HEK293 (cell line): Measurements from ENCODE around the gene SPATA16.

Source experiments
- CTCF ChIA-PET: fragments of 350-600 bp; formaldehyde crosslinking; extraction: SDS; loops from one replicate; lab custom pipeline; 2021; ENCODE audit warnings: antibody characterized with exemption; lab: Yijun Ruan, JAX
- POLR2A ChIA-PET: fragments of 300-600 bp; formaldehyde crosslinking; extraction: SDS; loops from one replicate; lab custom pipeline; 2020; ENCODE audit warnings: antibody characterized with exemption, inconsistent platforms; lab: Yijun Ruan, JAX
- H3K27ac ChIP-seq: fragments of 200-500 bp; sonication (Bioruptor generic); 2 replicates; pipeline ENCODE4 v1.5.1; 2014; ENCODE audit warnings: low read depth, low read length, control low read depth, inconsistent platforms; ENCODE audit errors: extremely low read depth
- H3K36me3 ChIP-seq, 2 experiments: fragments of 200-500 bp in 1 of 2; sonication (Bioruptor generic) in 1 of 2; 1 replicate in 1 of 2; 2 replicates in 1 of 2; pipeline ENCODE4 v1.5.1; 2014 to 2017; ENCODE audit warnings: inconsistent platforms in 2 of 2, low read length in 2 of 2; ENCODE audit not compliant: control insufficient read depth in 2 of 2, insufficient read depth in 1 of 2
- H3K4me1 ChIP-seq: fragments of 200-500 bp; sonication (Bioruptor generic); 2 replicates; pipeline ENCODE4 v1.5.1; 2014; ENCODE audit warnings: mild to moderate bottlenecking, low read length, inconsistent platforms; ENCODE audit not compliant: control insufficient read depth, insufficient read depth
- H3K4me3 ChIP-seq: 2 replicates; pipeline ENCODE4 v1.5.1; 2011; ENCODE audit warnings: low read depth, mild to moderate bottlenecking, control low read depth, low read length, moderate library complexity
- H3K9me3 ChIP-seq: fragments of 200-500 bp; sonication (Bioruptor generic); 2 replicates; pipeline ENCODE4 v1.5.1; 2014; ENCODE audit warnings: low read depth, low read length, inconsistent platforms; ENCODE audit not compliant: control insufficient read depth, insufficient read depth
- GLI2 ChIP-seq: fragments of 450-650 bp; formaldehyde crosslinking; IDR thresholded peaks from 2 replicates; pipeline ENCODE4; 2017; ENCODE audit warnings: missing biosample characterization, missing genetic modification characterization, low read depth, borderline replicate concordance
- MYNN ChIP-seq: fragments of 450-650 bp; formaldehyde crosslinking; IDR thresholded peaks from 2 replicates; pipeline ENCODE4 v1.5.1; 2016; ENCODE audit warnings: missing biosample characterization, missing genetic modification characterization, borderline replicate concordance
- PRDM1 ChIP-seq: fragments of 450-650 bp; formaldehyde crosslinking; IDR thresholded peaks from 2 replicates; pipeline ENCODE4; 2016; ENCODE audit warnings: missing biosample characterization, missing genetic modification characterization
- SALL2 ChIP-seq: fragments of 450-650 bp; formaldehyde crosslinking; IDR thresholded peaks from 2 replicates; pipeline ENCODE4 v1.5.0; 2017; ENCODE audit warnings: missing biosample characterization, mild to moderate bottlenecking, missing genetic modification characterization, borderline replicate concordance
- SP2 ChIP-seq: fragments of 450-650 bp; formaldehyde crosslinking; IDR thresholded peaks from 2 replicates; pipeline ENCODE4 v1.5.1; 2016; ENCODE audit warnings: missing biosample characterization, missing genetic modification characterization
- ZBTB20 ChIP-seq: fragments of 450-650 bp; formaldehyde crosslinking; IDR thresholded peaks from 2 replicates; pipeline ENCODE4 v1.5.1; 2016; ENCODE audit warnings: missing biosample characterization, missing genetic modification characterization
- ZEB2 ChIP-seq: fragments of 450-650 bp; formaldehyde crosslinking; IDR thresholded peaks from 2 replicates; pipeline ENCODE4 v1.5.1; 2016; ENCODE audit warnings: missing biosample characterization, missing genetic modification characterization
- ZNF223 ChIP-seq: fragments of 450-650 bp; formaldehyde crosslinking; IDR thresholded peaks from 2 replicates; pipeline ENCODE4 v1.5.1; 2016; ENCODE audit warnings: missing biosample characterization, missing genetic modification characterization
- ZNF571 ChIP-seq: fragments of 450-650 bp; formaldehyde crosslinking; IDR thresholded peaks from 2 replicates; pipeline ENCODE4 v1.5.0; 2017; ENCODE audit warnings: missing biosample characterization, missing genetic modification characterization
- ZNF596 ChIP-seq: fragments of 450-650 bp; IDR thresholded peaks from 2 replicates; pipeline ENCODE4 v1.5.0; 2018; ENCODE audit warnings: missing biosample characterization, mild to moderate bottlenecking, missing genetic modification characterization, moderate library complexity
- ZNF621 ChIP-seq: fragments of 450-650 bp; formaldehyde crosslinking; IDR thresholded peaks from 2 replicates; pipeline ENCODE4 v1.5.1; 2017; ENCODE audit warnings: missing biosample characterization, missing genetic modification characterization
- ZNF785 ChIP-seq: fragments of 450-650 bp; formaldehyde crosslinking; IDR thresholded peaks from 2 replicates; pipeline ENCODE4 v1.5.1; 2016; ENCODE audit warnings: missing biosample characterization, missing genetic modification characterization
- TF ChIP-seq, protein P1 (sequence below): fragments of 450-650 bp; formaldehyde crosslinking; IDR thresholded peaks from 2 replicates; pipeline ENCODE4 v1.5.1; 2016; ENCODE audit warnings: missing biosample characterization, missing genetic modification characterization, borderline replicate concordance
- TF ChIP-seq, protein P2 (sequence below): fragments of 450-650 bp; IDR thresholded peaks from 2 replicates; pipeline ENCODE4 v1.5.1; 2018; ENCODE audit warnings: missing biosample characterization, mild to moderate bottlenecking, missing genetic modification characterization

Gene SPATA16

DNA sequence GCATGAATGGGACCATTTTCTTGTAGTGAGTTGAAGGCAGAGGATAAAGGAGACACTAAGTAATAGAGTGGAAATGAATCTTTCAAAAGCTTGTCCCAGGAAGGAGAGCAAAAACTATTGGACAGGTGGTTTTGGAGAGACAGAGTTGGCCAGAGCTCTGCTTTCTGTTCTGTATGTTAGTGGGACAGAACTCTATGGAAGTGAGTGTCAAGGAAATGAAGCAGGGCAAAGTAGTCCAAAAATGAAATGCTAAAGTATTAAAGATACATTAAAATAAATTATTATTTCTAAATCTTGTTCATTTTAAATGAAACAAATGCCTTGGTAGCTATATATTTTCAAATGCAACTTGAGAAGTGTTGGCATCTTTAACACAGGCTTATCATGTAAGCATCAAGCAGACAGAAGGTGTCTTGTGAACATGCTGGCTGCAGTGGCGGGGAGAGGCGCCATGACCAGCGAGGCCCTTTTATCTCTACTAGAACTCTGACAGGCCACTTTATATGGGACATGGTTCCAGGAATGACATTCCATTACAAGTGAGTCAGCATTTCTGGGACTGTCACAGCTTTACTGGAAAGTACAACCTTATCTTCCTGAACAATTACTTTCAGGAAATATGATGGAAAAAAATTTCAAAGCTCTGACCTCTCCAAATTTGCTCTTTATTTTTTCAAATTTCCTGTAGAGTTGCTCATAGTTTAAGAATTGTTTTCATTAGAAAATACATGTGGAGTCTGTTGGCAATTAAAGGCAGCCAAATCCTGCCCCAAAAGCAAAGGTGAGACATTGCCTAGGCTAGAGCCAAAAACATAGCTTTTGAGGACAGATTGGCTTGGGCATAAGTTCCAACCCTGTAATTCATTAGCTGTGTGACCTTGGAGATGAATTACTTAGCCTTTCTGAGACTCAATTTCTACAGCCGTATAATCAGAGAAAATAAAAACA is 284.0 kb downstream of the SPATA16 start:
- ChIA-PET CTCF (interaction anchor here (0.6 kb wide), 1 partner anchor 19 kb away, joined by 5 read pairs; no protein-coding TSS in a partner anchor), POLR2A (no interaction called here)
- no peaks in the 10 kb centered on the region for H3K9me3 ChIP-seq
- H3K27ac ChIP-seq = no peak overlapping the region
- no peaks in the 10 kb centered on the region for H3K36me3 ChIP-seq
- no peak overlapping the region for H3K4me3 ChIP-seq
- no peaks in the 10 kb centered on the region for H3K4me1 ChIP-seq
- TF ChIP-seq ZBTB20 (tag by site-specific recombination) (no peak), ZNF785 (tag by site-specific recombination) (no peak), SP2 (tag by site-specific recombination) (no peak), ZEB2 (no peak), PRDM1 (tag by site-specific recombination) (no peak)
- TF ChIP-seq, all 188 proteins: peak for 0

DNA sequence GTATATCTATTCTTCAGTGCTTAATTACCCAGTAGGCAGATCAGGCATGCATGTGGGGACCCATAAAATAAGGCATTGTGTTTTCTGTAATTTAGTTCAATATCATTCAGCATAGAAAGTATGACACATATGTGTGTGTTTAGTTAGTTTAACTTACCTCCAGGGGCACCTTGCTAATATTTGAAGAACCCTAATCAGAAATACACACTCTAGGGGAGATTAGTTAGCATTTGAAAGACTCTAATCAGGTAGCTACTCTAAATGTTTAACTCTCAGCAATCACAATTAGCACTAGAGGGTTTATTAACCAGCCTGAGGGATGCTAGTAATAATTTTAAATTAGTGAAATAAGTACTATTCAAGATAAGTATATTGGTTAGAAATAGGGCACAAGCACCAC is 286.0 kb downstream of the SPATA16 start:
- Histone ChIP-seq H3K27ac (no peak overlapping the region), H3K9me3 (no peaks in the 10 kb centered on the region), H3K4me3 (no peak overlapping the region), H3K36me3 (no peaks in the 10 kb centered on the region), H3K4me1 (no peaks in the 10 kb centered on the region)
- POLR2A ChIA-PET = no interaction called here
- CTCF ChIA-PET = interaction anchor here (0.7 to 1.4 kb wide), 4 partner anchors 9 to 421 kb away, joined by 3 to 4 read pairs (median 3); no protein-coding TSS in a partner anchor
- TF ChIP-seq, protein P1, sequence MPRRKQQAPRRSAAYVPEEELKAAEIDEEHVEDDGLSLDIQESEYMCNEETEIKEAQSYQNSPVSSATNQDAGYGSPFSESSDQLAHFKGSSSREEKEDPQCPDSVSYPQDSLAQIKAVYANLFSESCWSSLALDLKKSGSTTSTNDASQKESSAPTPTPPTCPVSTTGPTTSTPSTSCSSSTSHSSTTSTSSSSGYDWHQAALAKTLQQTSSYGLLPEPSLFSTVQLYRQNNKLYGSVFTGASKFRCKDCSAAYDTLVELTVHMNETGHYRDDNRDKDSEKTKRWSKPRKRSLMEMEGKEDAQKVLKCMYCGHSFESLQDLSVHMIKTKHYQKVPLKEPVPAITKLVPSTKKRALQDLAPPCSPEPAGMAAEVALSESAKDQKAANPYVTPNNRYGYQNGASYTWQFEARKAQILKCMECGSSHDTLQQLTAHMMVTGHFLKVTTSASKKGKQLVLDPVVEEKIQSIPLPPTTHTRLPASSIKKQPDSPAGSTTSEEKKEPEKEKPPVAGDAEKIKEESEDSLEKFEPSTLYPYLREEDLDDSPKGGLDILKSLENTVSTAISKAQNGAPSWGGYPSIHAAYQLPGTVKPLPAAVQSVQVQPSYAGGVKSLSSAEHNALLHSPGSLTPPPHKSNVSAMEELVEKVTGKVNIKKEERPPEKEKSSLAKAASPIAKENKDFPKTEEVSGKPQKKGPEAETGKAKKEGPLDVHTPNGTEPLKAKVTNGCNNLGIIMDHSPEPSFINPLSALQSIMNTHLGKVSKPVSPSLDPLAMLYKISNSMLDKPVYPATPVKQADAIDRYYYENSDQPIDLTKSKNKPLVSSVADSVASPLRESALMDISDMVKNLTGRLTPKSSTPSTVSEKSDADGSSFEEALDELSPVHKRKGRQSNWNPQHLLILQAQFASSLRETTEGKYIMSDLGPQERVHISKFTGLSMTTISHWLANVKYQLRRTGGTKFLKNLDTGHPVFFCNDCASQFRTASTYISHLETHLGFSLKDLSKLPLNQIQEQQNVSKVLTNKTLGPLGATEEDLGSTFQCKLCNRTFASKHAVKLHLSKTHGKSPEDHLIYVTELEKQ (tag by site-specific recombination) = no peak
- no peak for TF ChIP-seq ZNF223 (tag by site-specific recombination)
- TF ChIP-seq ZNF596 (tag by site-specific recombination) = no peak
- TF ChIP-seq MYNN (tag by site-specific recombination) = no peak
- TF ChIP-seq GLI2 (tag by site-specific recombination) = no peak

DNA sequence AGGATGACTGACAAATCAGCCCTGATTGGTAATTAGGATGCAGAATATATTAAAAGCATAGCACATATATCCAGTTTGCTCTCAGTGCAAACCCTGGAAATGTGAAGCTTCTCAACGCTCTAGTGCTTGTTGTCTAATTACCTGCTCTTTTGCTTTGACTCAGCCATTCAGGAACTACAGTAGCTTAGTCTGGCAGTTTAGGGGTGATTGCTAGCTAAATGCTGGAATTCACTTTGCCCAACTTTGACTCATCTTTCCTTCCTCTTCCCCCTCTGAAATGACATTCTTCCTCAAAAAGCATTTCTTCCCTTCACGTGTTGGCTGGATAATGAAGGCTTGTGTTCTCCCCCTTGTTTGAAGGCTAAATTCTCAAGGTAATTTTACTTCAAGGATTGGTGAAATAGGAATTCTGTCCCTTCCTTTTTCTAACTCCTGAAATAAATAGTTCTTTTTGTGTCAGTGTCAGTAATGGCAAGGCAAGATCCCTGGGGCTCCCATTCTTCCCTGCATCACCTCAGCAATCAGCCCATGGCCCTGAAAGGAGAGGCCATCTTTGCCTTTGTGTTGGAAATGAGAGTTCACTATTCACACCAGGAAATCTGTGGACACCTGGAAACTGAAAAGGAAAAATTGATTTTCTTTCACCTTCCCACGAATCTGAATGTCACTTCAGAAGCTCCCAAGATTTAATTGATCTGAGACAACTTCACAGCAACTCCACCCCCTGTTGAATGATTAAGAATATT is 286.9 kb downstream of the SPATA16 start:
- Histone ChIP-seq H3K4me3 (no peak overlapping the region), H3K9me3 (no peaks in the 10 kb centered on the region), H3K4me1 (no peaks in the 10 kb centered on the region), H3K27ac (no peak overlapping the region), H3K36me3 (no peaks in the 10 kb centered on the region)
- POLR2A ChIA-PET = no interaction called here
- TF ChIP-seq ZNF571 (tag by site-specific recombination) (no peak), ZNF621 (tag by site-specific recombination) (no peak), SALL2 (tag by site-specific recombination) (no peak)
- TF ChIP-seq, protein P2, sequence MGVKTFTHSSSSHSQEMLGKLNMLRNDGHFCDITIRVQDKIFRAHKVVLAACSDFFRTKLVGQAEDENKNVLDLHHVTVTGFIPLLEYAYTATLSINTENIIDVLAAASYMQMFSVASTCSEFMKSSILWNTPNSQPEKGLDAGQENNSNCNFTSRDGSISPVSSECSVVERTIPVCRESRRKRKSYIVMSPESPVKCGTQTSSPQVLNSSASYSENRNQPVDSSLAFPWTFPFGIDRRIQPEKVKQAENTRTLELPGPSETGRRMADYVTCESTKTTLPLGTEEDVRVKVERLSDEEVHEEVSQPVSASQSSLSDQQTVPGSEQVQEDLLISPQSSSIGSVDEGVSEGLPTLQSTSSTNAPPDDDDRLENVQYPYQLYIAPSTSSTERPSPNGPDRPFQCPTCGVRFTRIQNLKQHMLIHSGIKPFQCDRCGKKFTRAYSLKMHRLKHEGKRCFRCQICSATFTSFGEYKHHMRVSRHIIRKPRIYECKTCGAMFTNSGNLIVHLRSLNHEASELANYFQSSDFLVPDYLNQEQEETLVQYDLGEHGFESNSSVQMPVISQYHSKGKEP (tag by site-specific recombination) = no peak
- CTCF ChIA-PET = no interaction called here
